Forelimb muscle (tissue), 1 donor: ENCODE measurements around the gene MRPL14. TPM values are rescaled to one million over a fixed set of nuclear protein-coding genes. Genes with fewer than 3 reads are reported as not detected.
A peak's percentile ranks its signal among the peaks of the same experiment; 100 is the strongest.

Source experiments
- DNase-seq: peaks from one replicate; pipeline ENCODE4 v3.0.0-alpha.2; 2013; ENCODE audit warnings: low read depth
- polyA plus RNA-seq: library from polyadenylated mRNA; unstranded; fragments of 120-200 nt; gene quantifications from one replicate; pipeline ENCODE4 v1.2.1, GENCODE V29; 2013; ENCODE audit not compliant: insufficient read length

MRPL14 gene
- polyA plus RNA-seq, 1 donor: 34.2 TPM

GRCh38 chr6:44080561-44081521 is 46.4 kb downstream of the MRPL14 start:
- DNase-seq: no peak

GRCh38 chr6:44079672-44080071 is 47.6 kb downstream of the MRPL14 start:
- no peak for DNase-seq

GRCh38 chr6:44078827-44079671 is 48.2 kb downstream of the MRPL14 start:
- DNase-seq: no peak

- DNase-seq: no peak
These were observed 48.9 kb downstream of the MRPL14 start for GRCh38 chr6:44078219-44078826.

- no peak for DNase-seq
These were observed 49.9 kb downstream of the MRPL14 start for GRCh38 chr6:44077214-44077946.

- DNase-seq: no peak
These were observed 50.7 kb downstream of the MRPL14 start for GRCh38 chr6:44076356-44077213.

- no peak for DNase-seq
These were observed 51.5 kb downstream of the MRPL14 start for GRCh38 chr6:44075647-44076355.

GRCh38 chr6:44074813-44075646 is 52.2 kb downstream of the MRPL14 start:
- DNase-seq: no peak

GRCh38 chr6:44074439-44074812 is 52.8 kb downstream of the MRPL14 start:
- peak; percentile 76 for DNase-seq

- peak; percentile 65 for DNase-seq
These were observed 53.4 kb downstream of the MRPL14 start for GRCh38 chr6:44073612-44074438.

GRCh38 chr6:44072959-44073611 is 54.2 kb downstream of the MRPL14 start:
- DNase-seq: peak; percentile 89

GRCh38 chr6:44072452-44072958 is 54.7 kb downstream of the MRPL14 start:
- no peak for DNase-seq

GRCh38 chr6:44071670-44072451 is 55.4 kb downstream of the MRPL14 start:
- DNase-seq: no peak

GRCh38 chr6:44068607-44069296 is 58.5 kb downstream of the MRPL14 start:
- no peak for DNase-seq
